Measurements from ENCODE around the gene VAPA. TPM values are rescaled to one million over a fixed set of nuclear protein-coding genes. Genes with fewer than 3 reads are reported as not detected.

Gene VAPA
- polyA plus RNA-seq, 1 of the 3 experiments (the other 2 are of a cell fraction): 109 TPM

GRCh38 chr18:9988665-9989064 is 74.8 kb downstream of the VAPA start:
- Histone ChIP-seq H3F3A (replicated peaks; ENCODE audit: insufficient read depth) (no peaks in the 10 kb centered on the region), H3K27ac (ENCODE audit: low read depth in 2 of 2, low read length in 1 of 2) (no peak overlapping the region), H3K9me2 (no peaks in the 10 kb centered on the region), H4K20me1 (ENCODE audit: insufficient read depth) (no peaks in the 10 kb centered on the region), H3K36me3 (replicated peaks in 1 of 2; ENCODE audit: control insufficient read depth in 1 of 2, insufficient read depth in 2 of 2, low read length in 1 of 2) (no peaks in the 10 kb centered on the region), H3K4me3 (ENCODE audit: low read depth in 2 of 2, low read length in 1 of 2) (no peak overlapping the region), H3K9me3 (no peaks in the 10 kb centered on the region), H3K4me1 (ENCODE audit: control insufficient read depth in 1 of 2, insufficient read depth in 2 of 2, low read depth in 1 of 2, low read length in 1 of 2) (peaks cover 0 to 2% of the 10 kb centered on the region in 2 experiments; a peak in 1 of 4 replicates), H3K9ac (no peak overlapping the region), H3K4me2 (no peak overlapping the region), H3K27me3 (ENCODE audit: insufficient read depth) (no peaks in the 10 kb centered on the region; the same call in 1 of the 2 replicates), H3K79me2 (ENCODE audit: insufficient read depth) (no peaks in the 10 kb centered on the region), H2AFZ (ENCODE audit: low read depth) (no peak overlapping the region)
- ChIA-PET POLR2A (no interaction called here), CTCF (interaction anchor here (1.1 to 4.8 kb wide), 3 partner anchors 17 to 532 kb away, joined by 3 to 23 read pairs (median 5); no protein-coding TSS in a partner anchor)
- no peak for TF ChIP-seq NRF1 (IDR thresholded peaks at IDR 0.05; ENCODE audit: low read depth, low read length)
- no peak for TF ChIP-seq ZBTB33 (IDR thresholded peaks at IDR 0.05; ENCODE audit: borderline replicate concordance, low read depth)
- no peak for TF ChIP-seq ELF1 (IDR thresholded peaks at IDR 0.05)
- no peak for TF ChIP-seq TEAD4 (IDR thresholded peaks at IDR 0.05; ENCODE audit: borderline replicate concordance, insufficient read depth)
- no peak for TF ChIP-seq NFIC (IDR thresholded peaks at IDR 0.05; ENCODE audit: borderline replicate concordance)
- no peak for TF ChIP-seq EP300 (IDR thresholded peaks at IDR 0.05; ENCODE audit: borderline replicate concordance in 1 of 2, low read depth in 1 of 2, low read length in 1 of 2)
- TF ChIP-seq SMC3 (IDR thresholded peaks at IDR 0.05; ENCODE audit: low read depth, low read length): no peak
- no peak for TF ChIP-seq FOXM1 (IDR thresholded peaks at IDR 0.05; ENCODE audit: low read depth)
- no peak for TF ChIP-seq MEF2A (IDR thresholded peaks at IDR 0.05; ENCODE audit: borderline replicate concordance, low read depth)
- no peak for TF ChIP-seq TCF12 (IDR thresholded peaks at IDR 0.05)
- TF ChIP-seq EZH2phosphoT487 (IDR thresholded peaks at IDR 0.05; ENCODE audit: borderline replicate concordance, low read depth): no peak
- no peak for TF ChIP-seq GATA2 (CRISPR knock-in tag; IDR thresholded peaks at IDR 0.05)
- WGBS (ENCODE audit: low lambda C conversion rate): 62% methylated on average over 9 of the region's 9 CpGs
- no peak for DNase-seq

GRCh38 chr18:9989481-9989880 is 75.7 kb downstream of the VAPA start:
- ChIA-PET CTCF (interaction anchor here (0.6 to 1.4 kb wide), 3 partner anchors 9 to 531 kb away, joined by 4 to 5 read pairs (median 4); no protein-coding TSS in a partner anchor), POLR2A (no interaction called here)
- Histone ChIP-seq H4K20me1 (ENCODE audit: insufficient read depth) (no peaks in the 10 kb centered on the region), H3K4me3 (ENCODE audit: low read depth in 2 of 2, low read length in 1 of 2) (no peak overlapping the region), H3F3A (replicated peaks; ENCODE audit: insufficient read depth) (no peaks in the 10 kb centered on the region), H2AFZ (ENCODE audit: low read depth) (no peak overlapping the region), H3K79me2 (ENCODE audit: insufficient read depth) (no peaks in the 10 kb centered on the region), H3K36me3 (replicated peaks in 1 of 2; ENCODE audit: control insufficient read depth in 1 of 2, insufficient read depth in 2 of 2, low read length in 1 of 2) (no peaks in the 10 kb centered on the region), H3K9me3 (no peaks in the 10 kb centered on the region), H3K9ac (no peak overlapping the region), H3K27ac (ENCODE audit: low read depth in 2 of 2, low read length in 1 of 2) (no peak overlapping the region), H3K4me1 (ENCODE audit: control insufficient read depth in 1 of 2, insufficient read depth in 2 of 2, low read depth in 1 of 2, low read length in 1 of 2) (peaks cover 0 to 2% of the 10 kb centered on the region in 2 experiments; a peak in 1 of 4 replicates), H3K27me3 (ENCODE audit: insufficient read depth) (no peaks in the 10 kb centered on the region; the same call in 1 of the 2 replicates), H3K4me2 (no peak overlapping the region), H3K9me2 (no peaks in the 10 kb centered on the region)
- TF ChIP-seq ZBTB33 (IDR thresholded peaks at IDR 0.05; ENCODE audit: borderline replicate concordance, low read depth): no peak
- TF ChIP-seq NRF1 (IDR thresholded peaks at IDR 0.05; ENCODE audit: low read depth, low read length): no peak
- TF ChIP-seq EZH2phosphoT487 (IDR thresholded peaks at IDR 0.05; ENCODE audit: borderline replicate concordance, low read depth): no peak
- TF ChIP-seq RAD21 (IDR thresholded peaks at IDR 0.05; ENCODE audit: low read length): no peak
- no peak for TF ChIP-seq FOXJ3 (CRISPR knock-in tag; IDR thresholded peaks at IDR 0.05)
- TF ChIP-seq GATA2 (CRISPR knock-in tag; IDR thresholded peaks at IDR 0.05): no peak
- no peak for TF ChIP-seq MEF2A (IDR thresholded peaks at IDR 0.05; ENCODE audit: borderline replicate concordance, low read depth)
- 50% methylated on average over 4 of the region's 5 CpGs for WGBS (ENCODE audit: low lambda C conversion rate)
- no peak for DNase-seq

Measured in SK-N-SH (cell line).